Retina (tissue), 1 donor: ENCODE data around the gene LCE6A.

ENCODE experiments used
- DNase-seq: peaks from one replicate; pipeline ENCODE4 v3.0.0-alpha.2; 2016

Gene LCE6A

GRCh38 chr1:152842556-152842955, at the start of gene LCE6A:
Gene LCE6A (plus strand): TSS chr1:152842856. CDS start chr1:152843521, 665 bp downstream.
- DNase-seq = no peak

GRCh38 chr1:152795686-152796085, 47.0 kb upstream of the LCE6A start:
- DNase-seq = no peak

GRCh38 chr1:152796421-152796820, 46.2 kb upstream of the LCE6A start, which contains the start of gene LCE1D:
Gene LCE1D (plus strand): TSS chr1:152796721. CDS start chr1:152797795, 1,074 bp downstream.
- no peak for DNase-seq

GRCh38 chr1:152801333-152801732, 41.3 kb upstream of the LCE6A start:
- DNase-seq = no peak

GRCh38 chr1:152806576-152806975, 36.1 kb upstream of the LCE6A start, which contains the start of gene LCE1C:
Gene LCE1C (minus strand): TSS chr1:152806651. CDS start chr1:152805478, 1,173 bp downstream.
- DNase-seq = no peak

- no peak for DNase-seq
These were observed 31.6 kb upstream of the LCE6A start for GRCh38 chr1:152811050-152811449.

- no peak for DNase-seq
These were observed 31.0 kb upstream of the LCE6A start, which contains the start of gene LCE1B for GRCh38 chr1:152811671-152812070. Gene LCE1B (plus strand): TSS chr1:152811971. CDS start chr1:152812447, 476 bp downstream.

GRCh38 chr1:152817309-152817708, 25.3 kb upstream of the LCE6A start:
- DNase-seq = no peak

- DNase-seq = no peak
These were observed 19.4 kb upstream of the LCE6A start for GRCh38 chr1:152823294-152823693.

- DNase-seq = no peak
These were observed 17.7 kb upstream of the LCE6A start for GRCh38 chr1:152824964-152825363.

GRCh38 chr1:152827173-152827572, 15.5 kb upstream of the LCE6A start, which contains the start of gene LCE1A:
Gene LCE1A (plus strand): TSS chr1:152827473. CDS start chr1:152827473, 0 bp downstream.
- no peak for DNase-seq

- DNase-seq = no peak
These were observed 5.8 kb upstream of the LCE6A start for GRCh38 chr1:152836870-152837269.

GRCh38 chr1:152855661-152856060, 13.0 kb downstream of the LCE6A start:
- no peak for DNase-seq

- DNase-seq = no peak
These were observed 15.4 kb downstream of the LCE6A start for GRCh38 chr1:152858062-152858461.

GRCh38 chr1:152859696-152860095, 17.0 kb downstream of the LCE6A start, which contains the start of gene LCE7A:
Gene LCE7A (plus strand): TSS chr1:152859996. CDS start chr1:152860698, 702 bp downstream.
- no peak for DNase-seq

- no peak for DNase-seq
These were observed 17.5 kb downstream of the LCE6A start for GRCh38 chr1:152860129-152860528.

- no peak for DNase-seq
These were observed 18.7 kb downstream of the LCE6A start for GRCh38 chr1:152861374-152861773.

GRCh38 chr1:152864443-152864842, 21.8 kb downstream of the LCE6A start:
- no peak for DNase-seq

GRCh38 chr1:152866321-152866720, 23.7 kb downstream of the LCE6A start:
- DNase-seq = no peak

GRCh38 chr1:152869808-152870419, 27.3 kb downstream of the LCE6A start:
- peak; percentile 61 for DNase-seq

- peak; percentile 23 for DNase-seq
These were observed 28.4 kb downstream of the LCE6A start for GRCh38 chr1:152870831-152871730.

GRCh38 chr1:152871731-152872126, 29.1 kb downstream of the LCE6A start:
- DNase-seq = no peak

- DNase-seq = no peak
These were observed 30.8 kb downstream of the LCE6A start for GRCh38 chr1:152873495-152873894.

- DNase-seq = no peak
These were observed 34.2 kb downstream of the LCE6A start for GRCh38 chr1:152876827-152877226.
